ENCODE data around the gene CACNB4. TPM values are rescaled to one million over a fixed set of nuclear protein-coding genes. Genes with fewer than 3 reads are reported as not detected.

The CACNB4 gene
- total and polyA plus RNA-seq, 2 of the 4 experiments (the other 2 are of a cell fraction): 0.12 to 0.36 TPM

DNA sequence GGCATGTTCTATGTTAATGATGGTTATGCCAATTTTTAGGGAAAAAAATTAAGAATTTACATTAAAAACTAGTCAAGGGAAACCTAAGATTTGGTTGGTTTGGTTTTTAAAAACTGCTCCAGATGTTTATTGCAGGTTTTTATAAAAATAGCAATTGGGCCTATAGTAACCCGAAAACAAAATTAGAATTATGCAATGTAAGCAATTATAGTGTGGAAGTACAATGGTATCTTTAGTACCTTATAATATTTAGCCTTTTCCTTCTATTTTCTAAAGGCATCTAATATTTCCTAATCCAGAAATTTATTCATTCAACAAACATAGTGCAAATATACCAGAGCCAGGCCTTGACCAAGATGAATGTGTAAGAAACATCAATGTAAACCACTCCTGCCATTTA is 27.3 kb downstream of the CACNB4 start:
- WGBS, 2 experiments (ENCODE audit: extremely low coverage in 2 of 2, insufficient read length in 1 of 2): no CpG with 5 or more reads among the region's 1 CpG
- Histone ChIP-seq H2BK120ac (ENCODE audit: low read depth, low read length) (no peak overlapping the region), H3K9me3 (ENCODE audit: control insufficient read depth, insufficient read depth, low read length) (no peaks in the 10 kb centered on the region), H3K9me1 (ENCODE audit: insufficient read depth, low read length) (peaks cover 3% of the 10 kb centered on the region; the same call in 1 of the 2 replicates), H3K4me1 (ENCODE audit: control insufficient read depth, insufficient read depth, low read length) (no peaks in the 10 kb centered on the region), H2BK20ac (ENCODE audit: low read depth, low read length) (no peak overlapping the region), H4K8ac (ENCODE audit: low read depth in 2 of 2, low read length in 2 of 2) (no peak overlapping the region), H3K36me3 (ENCODE audit: control insufficient read depth, insufficient read depth, low read length) (no peaks in the 10 kb centered on the region), H4K91ac (ENCODE audit: insufficient read depth, low read depth, low read length) (no peak overlapping the region), H3K4me3 (ENCODE audit: insufficient read depth, low read depth, low read length) (no peak overlapping the region), H3K14ac (replicated peaks; ENCODE audit: low read depth, low read length) (no peak overlapping the region), H3K9ac (ENCODE audit: low read depth, low read length) (no peak overlapping the region), H4K5ac (ENCODE audit: low read depth, low read length) (no peak overlapping the region), H3K23ac (ENCODE audit: low read depth, low read length) (no peak overlapping the region), H3K27me3 (ENCODE audit: control insufficient read depth, insufficient read depth, low read length) (no peaks in the 10 kb centered on the region; the same call in none of the 2 replicates), H2BK15ac (ENCODE audit: low read depth, low read length) (no peak overlapping the region), H3K27ac (ENCODE audit: insufficient read depth, low read length) (no peak overlapping the region), H2AFZ (replicated peaks; ENCODE audit: low read length, poor library complexity) (no peak overlapping the region), H3K4ac (ENCODE audit: low read depth, low read length) (no peak overlapping the region), H2AK5ac (ENCODE audit: low read depth, low read length) (no peak overlapping the region), H3K18ac (ENCODE audit: low read depth, low read length) (no peak overlapping the region), H3K56ac (ENCODE audit: extremely low read depth, insufficient read depth, low read length) (no peak overlapping the region), H3K4me2 (ENCODE audit: low read depth, low read length) (no peak overlapping the region), H4K20me1 (ENCODE audit: insufficient read depth, low read length) (no peaks in the 10 kb centered on the region), H3K79me1 (ENCODE audit: low read depth in 1 of 2, low read length in 2 of 2) (no peaks in the 10 kb centered on the region), H2AK9ac (replicated peaks; ENCODE audit: low read depth, low read length, poor library complexity) (no peak overlapping the region), H2BK5ac (ENCODE audit: low read depth, low read length, poor library complexity, severe bottlenecking) (no peak overlapping the region)
- peak; percentile 89 for TF ChIP-seq MAFK (IDR thresholded peaks at IDR 0.05; ENCODE audit: low read depth, low read length)
- no peak for TF ChIP-seq POLR2A (IDR thresholded peaks at IDR 0.05; ENCODE audit: low read depth, low read length)
- intact Hi-C loops (cut with micrococcal nuclease): no loop called here
- in situ Hi-C loops (cut with MboI; ENCODE audit: low sequenced_read_pairs): no loop called here
- ATAC-seq (ENCODE audit: low read depth): no peak
- ChIA-PET CTCF (no interaction called here), POLR2A (ENCODE audit: unreplicated experiment) (no interaction called here)
- BruUV-seq (replicated peaks): no TSS peak
- dilution Hi-C loops (cut with HindIII; ENCODE audit: low sequenced_read_pairs, unreplicated experiment): no loop called here
- no peak for DNase-seq
